NCI-H187 (cell line): ENCODE data around the gene REPIN1.

ENCODE experiments used
- DNase-seq, 2 experiments: peaks; one replicate each; lab custom pipeline; 2025; lab: John Stamatoyannopoulos, UW

Gene REPIN1

DNA sequence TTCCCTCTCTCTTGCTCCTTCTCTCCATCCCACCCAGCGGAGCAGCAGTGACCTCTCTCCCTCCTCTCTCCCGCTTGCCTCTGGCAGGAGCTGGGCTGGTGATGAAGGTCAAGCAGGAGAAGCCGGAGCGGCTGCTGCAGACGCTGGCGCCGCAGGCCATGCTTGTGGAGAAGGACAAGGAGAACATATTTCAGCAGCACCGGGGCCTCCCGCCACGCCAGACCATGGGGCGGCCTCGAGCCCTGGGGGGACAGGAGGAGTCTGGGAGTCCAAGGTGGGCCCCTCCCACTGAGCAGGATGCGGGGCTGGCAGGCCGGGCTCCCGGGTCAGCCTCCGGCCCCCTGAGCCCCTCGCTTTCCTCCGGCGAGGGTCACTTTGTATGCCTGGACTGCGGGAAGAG, 27.8 kb downstream of the REPIN1 start:
- no peak for DNase-seq

DNA sequence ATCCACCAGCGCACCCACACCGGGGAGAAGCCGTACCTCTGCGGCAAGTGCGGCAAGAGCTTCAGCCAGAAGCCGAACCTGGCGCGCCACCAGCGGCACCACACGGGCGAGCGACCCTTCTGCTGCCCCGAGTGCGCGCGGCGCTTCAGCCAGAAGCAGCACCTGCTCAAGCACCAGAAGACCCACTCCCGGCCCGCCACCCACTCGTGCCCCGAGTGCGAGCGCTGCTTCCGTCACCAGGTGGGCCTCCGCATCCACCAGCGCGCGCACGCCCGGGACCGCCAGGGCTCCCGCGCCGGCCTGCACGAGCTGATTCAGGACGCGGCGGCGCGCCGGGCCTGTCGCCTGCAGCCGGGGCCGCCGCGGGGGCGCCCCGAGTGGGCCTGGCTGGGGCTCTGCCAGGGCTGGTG, 28.2 kb downstream of the REPIN1 start:
- DNase-seq = no peak

DNA sequence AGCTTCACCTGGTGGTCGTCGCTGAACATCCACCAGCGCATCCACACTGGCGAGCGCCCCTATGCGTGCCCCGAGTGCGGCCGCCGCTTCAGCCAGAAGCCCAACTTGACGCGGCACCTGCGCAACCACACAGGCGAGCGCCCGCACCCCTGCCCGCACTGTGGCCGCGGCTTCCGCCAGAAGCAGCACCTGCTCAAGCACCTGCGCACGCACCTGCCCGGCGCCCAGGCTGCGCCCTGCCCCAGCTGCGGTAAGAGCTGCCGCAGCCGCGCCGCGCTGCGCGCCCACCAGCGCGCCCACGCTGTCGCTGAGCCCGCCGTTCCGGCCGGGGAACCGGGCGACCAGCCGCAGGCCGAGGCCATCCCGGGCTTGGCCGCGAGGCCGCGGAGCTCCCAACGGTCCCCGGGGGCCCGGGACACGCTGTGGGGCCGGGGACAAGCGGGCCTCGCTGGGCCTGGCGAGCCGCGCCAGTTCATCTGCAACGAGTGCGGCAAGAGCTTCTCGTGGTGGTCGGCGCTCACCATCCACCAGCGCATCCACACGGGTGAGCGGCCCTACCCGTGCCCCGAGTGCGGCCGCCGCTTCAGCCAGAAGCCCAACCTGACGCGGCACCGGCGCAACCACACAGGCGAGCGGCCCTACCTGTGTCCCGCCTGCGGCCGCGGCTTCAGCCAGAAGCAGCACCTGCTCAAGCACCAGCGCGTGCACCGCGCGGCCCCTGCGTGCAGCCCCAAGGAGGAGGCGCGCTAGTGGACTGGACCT, 28.9 kb downstream of the REPIN1 start:
- no peak for DNase-seq

DNA sequence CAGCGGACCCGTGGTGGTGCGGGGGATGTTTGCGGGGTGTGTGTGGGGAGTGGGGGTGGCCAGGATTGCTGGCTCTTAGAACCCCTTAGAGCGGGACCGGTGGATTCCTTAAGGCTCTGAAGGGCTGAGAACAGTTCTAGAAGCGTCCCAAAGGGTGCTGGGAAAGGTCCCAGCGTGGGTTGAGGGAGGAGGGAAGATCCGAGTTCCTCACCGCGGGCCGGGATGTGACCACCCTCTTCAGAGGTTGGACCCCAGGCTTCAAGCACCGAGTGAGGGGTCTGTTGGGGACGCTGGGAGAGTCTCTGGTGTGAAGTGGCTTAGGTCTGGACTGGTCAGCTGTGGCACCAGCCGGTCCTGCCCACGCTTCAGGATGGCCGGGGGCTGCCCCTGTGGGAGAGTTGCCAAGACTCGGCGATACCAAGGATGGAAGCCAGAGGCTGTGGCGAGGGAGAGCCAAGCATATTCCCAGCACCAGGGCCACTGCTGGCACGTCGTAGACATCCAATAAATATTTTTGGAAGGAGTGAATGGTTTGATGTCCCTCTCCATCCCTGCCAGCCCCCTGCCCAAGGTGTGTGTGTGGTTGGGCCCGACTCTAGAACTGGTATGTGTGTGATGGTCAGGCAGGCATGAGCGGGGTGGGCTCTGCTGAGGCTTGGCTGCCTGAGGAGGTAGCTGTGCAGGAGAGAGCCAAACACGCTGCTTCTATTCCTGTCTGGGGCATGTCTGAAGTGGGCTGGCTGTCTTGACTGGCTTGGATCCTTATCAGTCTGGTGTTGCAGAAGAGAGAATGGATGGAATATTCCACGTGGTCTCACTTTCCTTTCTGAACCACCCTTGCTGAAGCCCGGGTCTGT, 29.7 kb downstream of the REPIN1 start:
- no peak for DNase-seq

DNA sequence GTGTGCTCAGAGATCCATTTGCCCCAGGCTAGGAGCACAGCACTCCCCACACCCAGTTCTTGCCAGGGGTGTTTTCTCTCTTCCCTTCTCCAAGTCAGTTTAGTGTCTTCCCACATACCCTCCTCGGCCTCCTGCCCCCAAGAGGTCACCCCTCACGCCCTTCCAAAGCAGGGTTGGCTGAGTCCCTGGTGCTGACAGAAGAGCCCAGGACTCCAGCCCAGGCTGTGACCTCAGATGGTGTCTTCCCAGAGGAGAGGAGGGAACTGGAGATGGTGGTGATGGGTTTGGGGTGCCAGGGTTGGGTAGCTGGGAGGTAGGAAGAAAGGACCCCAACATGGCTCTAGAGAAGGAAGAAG, 30.3 kb downstream of the REPIN1 start:
- DNase-seq = no peak

DNA sequence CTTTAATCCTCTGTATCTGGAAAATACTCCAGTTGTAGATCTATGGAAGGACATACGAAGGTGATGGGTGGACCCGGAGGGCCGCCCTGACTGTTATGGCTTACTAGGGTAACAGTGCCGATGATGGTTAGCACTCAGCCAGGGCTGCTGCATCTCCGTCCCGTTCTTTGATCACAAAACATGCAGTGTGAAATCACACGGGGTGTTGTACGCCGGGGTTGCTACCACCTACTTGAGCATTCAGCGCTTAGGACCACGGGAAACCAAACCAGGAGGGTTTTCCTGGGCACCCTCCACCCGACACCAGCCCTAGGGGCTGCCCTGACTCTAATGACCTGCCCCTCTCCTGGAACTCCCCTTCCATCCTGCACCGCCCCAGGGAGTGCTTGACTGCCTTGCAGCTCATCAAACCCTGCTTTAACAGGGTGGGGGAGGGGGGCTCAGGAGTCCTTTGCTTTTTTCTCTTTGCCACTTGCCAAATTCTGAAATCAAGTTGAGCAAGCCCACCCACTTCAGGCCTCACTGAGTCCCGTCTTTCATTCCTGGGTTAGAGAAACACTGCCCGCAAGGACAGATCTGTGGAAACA, 30.9 kb downstream of the REPIN1 start:
- DNase-seq = no peak

DNA sequence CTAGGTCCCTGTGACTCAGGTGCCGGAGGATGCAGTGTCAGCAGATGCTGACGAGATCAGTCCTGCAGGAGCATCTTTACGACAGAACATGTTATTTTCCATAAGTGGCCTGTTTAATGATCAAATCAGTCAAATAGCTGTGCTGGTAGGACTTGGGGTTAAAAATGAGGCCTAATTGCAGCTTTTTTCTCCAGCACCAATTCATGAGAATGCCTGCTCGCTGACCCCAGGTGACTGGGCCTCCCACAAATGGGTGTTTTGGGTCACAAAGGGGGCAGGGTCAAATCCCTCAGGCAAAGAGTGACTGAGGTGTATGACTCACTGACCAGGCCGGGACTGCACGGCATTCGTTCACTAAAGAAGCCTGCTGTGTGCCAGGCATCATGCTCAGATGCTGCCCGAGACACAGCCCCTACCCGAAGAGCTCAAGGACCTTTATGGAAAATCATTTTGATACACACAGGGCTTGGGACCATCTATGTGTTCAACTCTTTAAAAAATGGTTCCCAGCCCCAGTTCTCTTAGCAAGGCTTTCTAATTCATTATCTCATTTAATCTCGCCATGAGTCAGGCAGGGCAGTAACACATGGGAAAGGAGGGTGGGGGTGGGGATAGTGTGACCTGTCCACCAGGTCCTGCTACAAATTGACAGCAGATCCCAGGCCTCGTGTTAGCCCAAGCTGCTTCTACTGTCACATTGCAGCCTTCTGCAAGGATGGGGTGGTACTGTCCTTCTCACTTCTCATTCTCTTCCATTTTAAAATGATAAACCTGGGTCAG, 31.6 kb downstream of the REPIN1 start:
- no peak for DNase-seq

DNA sequence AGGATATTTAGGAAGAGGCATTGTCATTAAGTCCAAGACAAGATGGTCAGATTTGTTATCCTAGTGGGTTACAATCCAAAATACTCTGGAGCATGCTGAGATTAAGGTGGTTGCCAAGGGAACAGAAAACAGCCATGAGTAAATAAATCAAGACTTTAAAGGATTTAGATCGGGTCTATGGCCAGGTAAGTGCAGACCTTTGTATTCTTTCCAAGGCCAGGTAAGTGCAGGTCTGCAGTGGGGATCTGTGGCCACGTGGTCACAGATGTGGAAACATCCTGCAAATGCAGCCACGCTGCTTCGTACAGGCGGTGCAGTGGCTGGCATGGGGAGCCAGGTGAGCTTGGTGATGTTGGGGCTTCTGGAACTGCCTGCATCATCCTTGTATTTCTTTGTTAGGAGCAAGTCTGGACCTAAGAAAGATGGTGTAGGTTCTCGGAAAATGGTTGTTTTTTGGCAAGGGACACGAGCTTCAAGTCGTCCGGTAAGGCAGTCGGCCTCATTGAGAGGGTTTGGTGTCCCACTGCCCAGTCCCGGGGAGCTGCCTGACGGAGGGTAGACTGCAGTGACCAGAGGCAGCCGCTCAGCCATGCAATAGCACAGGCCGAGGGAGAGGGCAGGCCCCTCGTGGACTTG, 32.3 kb downstream of the REPIN1 start:
- no peak for DNase-seq

DNA sequence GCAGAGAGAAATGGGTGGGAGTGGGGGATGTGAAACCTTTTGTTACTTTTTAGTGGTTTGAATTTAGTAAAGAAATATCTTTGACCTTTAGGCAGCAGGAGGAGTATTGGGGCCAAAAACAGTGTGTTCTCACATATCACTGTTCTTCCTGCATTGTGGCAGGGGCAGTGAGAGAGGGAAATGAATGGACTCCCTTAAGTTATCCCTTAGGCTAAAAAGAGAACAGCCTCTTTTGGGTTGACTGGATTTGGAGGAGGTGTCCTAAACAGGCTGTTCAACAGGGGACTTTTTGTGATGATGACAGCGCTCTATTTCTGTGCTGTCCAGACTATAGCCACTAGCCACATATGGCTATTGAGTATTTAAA, 32.8 kb downstream of the REPIN1 start:
- no peak for DNase-seq

DNA sequence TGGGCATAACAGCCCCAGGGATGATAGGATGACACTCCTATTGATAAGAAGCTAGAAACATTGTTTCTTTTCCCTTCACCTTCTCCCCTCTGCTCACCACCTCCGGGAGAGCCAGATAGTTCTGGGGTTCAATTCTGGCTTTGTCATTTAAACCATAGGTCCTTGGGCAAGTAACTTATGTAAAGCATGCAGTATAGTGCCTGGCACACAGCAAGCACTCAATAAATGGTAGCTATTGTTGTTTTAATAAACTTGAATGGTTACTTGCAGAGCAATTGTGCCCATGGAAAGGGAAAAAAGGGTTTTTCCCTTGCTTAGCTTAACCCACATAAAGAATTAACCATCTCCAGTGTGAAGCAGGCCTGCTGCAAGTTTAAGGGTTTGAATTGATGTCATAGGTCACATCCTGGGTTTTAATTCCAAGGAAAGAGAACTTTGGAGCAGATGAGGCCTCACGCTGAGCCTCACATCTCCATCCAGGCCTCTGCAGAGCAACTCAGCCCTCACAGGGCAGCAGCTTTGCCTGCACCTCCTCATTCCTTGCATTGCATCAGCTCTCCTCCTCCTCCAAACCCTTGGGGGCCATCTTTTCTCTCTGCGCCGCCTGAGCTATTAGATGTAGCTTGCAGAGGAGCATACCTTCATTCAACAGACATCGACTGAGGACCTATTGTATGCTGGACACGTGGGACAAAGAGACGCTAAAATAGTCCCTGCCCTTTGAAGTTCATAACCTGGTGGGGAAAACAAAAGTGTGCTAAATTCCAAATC, 33.4 kb downstream of the REPIN1 start:
- no peak for DNase-seq

DNA sequence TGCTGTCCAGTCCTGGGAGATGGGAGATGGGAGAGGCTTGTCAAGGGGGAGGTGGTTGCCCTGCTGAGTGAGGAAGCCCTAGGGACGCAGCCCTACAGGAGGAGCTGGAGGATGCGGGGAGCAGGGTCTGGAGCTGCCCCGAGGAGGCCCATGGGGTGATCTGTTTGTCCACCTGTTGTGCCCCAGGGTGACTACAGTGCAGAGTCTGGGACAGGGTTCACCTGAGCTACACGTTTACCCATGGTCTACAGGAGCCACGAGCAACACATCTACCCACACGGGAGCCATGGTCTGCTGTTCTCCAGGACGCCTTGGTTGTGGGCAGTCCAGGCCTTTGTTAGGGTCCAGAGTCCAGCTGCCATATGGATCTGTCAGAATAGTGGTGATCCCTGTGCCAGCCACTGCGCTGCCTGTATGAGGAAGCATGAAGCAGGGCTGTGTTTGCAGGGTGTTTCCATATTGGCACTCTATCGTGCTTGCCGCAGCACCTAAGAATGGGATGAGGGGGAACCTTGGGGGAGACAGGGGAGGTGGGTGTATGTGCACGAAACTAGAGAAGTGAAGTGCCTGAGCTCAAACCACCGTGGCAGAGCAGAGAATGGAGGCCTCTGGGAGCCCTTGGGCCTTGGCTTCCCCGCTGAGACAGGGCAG, 34.2 kb downstream of the REPIN1 start:
- no peak for DNase-seq

DNA sequence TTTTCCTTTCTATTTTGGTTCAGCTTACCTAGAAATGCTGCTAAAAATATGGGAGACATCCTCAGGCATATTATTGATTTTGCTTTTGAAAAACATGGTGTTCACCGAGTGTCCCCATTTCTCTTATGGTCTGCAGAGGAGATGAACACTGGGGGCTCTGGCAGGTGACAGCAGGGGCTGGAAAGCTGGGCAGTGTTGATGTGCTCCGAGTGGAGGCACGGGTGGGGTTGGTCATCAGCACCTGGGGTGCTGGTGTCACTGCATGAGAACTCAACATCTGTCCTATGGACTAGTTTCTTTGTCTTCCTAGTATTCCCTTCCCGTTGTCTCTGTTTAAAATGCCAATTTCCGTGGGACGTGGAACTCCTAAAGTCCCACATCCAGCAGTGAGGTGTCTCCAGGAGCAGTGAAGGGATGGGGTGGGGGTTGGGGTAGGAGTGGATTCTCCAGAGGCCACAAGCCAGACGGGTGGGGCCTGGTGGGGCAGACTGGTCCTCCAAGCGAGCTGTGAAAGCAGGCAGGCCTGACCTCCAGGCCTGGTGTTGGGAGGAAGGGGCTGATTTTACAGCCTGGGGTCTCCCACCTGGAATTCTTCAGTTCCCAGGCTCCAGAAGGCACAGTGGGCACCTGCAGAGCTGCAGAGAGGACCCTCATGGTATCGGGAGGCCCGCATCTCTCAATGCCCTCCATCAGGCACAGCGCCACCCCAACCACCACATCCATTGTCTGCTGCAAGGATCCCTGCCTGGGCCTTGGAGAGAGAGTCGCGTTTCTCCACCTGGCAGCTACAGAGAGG, 35.0 kb downstream of the REPIN1 start:
- DNase-seq = no peak

DNA sequence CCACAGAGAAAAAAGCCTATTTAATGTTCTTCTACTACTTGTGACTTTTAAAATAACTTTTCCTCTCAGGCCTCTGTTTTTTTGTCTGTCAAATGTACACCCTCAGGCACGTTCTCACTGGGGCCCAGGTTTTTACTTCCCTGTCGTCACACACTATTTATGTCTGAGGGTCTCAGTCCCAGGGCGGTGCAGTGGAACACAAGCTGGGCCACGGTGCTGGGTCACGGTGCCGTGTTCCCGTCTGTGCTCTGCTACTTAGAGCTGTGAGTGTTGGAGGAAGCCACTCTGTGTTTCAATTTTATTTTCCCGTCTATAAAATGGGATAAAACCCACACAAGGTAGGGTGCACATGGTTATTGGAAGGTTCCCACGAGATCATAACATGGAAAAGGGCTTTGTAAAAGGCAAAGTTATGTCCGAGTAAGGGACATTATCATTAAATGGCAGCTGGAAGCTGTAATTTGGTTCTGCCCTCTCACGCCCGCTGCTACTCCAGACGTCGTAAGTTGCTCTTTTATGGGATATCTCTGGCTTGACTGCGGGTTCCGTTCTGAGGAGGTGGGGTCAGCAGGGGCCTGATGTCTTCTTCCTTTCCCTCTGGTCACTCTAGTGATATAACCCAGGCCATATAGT, 35.7 kb downstream of the REPIN1 start:
- DNase-seq = no peak

DNA sequence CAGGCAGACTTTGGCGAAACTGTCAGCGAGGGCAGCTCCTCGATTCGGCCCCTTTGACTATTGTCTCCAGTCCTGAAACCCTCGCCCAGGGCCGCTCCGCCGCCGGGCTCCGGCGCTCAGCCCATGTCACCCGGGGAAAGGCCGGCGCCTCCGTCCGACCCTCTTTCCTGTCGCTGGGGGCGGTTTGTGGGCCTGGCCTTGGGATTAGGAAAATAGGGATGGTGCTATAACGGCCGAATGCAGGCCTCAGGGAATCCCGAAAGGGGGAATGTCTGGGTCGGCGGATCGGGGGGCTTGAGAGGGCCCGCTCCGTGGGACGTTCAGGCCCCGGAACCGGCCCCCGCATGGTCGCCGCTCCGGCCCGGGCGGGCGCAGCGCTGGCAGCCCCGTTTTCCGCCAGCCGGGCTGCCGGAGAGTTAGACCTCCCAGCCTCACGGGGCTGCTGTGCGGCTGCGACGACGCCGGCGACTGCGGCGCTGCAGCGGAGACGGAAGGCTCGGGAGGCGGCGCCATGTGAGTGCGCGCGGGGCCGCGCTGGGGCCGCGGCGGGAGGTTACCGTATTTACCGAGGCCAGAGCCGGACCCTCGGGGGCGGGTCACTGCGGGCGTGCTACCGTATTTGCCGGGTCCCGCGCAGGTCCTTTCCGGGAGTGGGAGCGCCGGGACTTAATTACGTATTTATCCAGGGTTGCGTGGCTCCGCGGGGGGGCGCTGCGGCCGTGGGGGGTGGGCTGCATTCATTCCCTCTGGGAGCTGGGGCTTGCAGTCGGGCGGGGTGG, 36.4 kb downstream of the REPIN1 start:
- peak; percentile 55 to 68 for DNase-seq

DNA sequence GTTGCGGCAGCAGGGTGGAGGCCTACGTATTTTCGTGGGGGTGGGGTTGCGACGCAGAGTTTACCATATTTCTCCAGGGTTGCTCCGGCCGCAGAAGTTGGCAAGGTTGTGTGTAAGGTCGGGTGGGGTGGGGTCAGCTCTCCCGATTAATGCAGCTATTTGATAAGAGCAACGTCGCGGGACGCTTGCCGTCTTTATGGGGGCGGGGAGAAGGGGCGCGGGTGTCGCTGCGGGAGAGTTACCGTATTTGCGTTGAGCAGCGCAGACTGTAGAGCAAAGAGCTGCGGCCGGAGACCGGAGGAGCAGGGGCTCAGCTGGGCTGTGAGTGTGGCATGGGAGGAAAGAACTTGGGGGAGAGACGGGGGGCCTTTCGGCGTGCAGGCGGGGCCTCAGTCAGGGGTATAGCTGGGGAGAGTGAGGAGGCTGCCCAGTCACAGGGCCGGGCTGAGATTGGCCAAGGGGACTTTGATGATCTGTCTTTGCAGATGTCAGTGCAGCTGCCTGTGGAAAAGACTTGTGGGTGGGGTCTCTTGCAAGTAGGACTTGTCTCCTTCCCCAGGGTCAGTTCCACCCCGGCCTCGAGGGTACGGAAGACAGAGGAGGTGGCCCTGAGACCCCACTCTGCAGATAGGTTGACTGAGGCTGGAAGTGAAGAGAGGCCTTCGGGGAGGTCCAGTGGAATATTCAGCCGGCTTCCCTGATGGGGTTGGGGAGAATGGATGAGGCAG, 37.1 kb downstream of the REPIN1 start:
- no peak for DNase-seq

DNA sequence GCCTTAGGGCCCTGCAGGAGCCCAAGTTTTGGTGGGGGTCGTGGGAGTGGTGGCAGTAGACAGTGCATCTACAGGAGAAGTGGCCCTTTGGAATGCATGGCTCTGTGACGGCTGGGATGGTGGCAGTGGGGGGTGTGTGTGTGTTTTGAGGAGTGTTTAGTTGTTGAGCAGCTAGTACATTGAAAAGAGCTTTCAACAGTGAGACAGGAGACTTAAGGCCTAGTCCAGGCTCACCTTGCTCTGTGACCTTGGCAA, 37.6 kb downstream of the REPIN1 start:
- no peak for DNase-seq

DNA sequence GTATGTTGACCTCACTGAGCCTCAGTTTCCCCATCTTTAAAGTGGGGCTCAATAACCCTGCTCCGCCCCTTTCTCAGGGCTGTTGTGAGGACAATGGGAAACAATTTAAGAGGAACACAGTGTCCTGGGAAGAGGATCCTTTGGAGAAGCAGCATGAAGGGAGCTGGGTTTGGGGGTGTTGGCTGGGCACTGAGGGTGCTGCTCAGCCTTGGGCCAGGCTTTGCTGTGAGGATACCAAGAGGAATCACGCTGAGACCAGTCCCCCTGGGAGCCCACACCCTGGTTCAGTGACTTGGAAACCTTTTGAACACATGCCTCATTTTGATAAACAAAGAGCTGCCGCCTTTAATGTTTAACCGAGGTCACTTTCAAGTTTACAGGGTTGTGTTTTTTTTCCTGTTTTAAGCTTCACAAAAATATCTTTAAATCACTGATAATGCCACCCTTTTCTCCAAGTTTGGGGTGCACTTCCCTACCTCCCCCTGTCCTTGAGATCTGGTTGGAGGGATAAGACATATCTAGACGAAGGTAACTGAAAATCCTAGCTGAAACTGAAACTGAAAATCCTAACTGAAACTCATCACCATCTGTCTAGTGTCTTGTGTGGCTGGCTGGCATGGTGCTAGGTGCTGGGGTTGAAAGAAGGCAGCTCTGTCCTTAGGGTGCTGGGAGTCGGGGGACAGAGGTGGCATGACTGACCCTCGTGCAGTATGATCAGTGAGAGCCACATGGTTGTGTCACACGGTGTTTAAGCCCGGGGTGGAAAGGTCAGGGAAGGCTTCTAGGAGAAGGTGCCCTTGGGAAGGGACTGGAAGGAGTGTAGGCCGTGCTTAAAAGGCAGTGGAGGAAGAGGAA, 38.2 kb downstream of the REPIN1 start:
- no peak for DNase-seq
